GM19351 (cell line): ENCODE results near the gene FAM124A.

Source experiments
- ATAC-seq: cut with Tn5 transposase; IDR thresholded peaks from one replicate; pipeline ENCODE4 v1.9.1; 2021; ENCODE audit warnings: mild to moderate bottlenecking, moderate library complexity; ENCODE audit not compliant: unreplicated experiment

The FAM124A gene

DNA sequence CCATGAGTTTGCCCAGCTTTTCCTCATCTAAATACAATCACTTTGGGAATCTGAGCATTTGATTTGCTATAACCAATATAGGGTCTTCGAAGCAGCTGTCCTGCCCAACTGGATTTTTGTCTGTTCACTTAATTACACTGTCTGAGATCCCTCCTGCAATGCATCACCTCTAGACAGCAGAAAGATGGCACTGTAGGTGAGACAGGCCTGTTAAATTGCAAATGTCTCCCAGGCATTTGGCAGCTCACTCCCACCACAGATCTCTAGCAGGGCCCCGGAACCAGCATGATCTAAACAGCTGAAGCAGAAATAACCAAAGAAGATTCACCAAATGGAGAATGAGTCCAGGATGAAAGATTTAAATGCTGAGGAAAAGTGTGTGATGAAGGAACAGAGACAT lies 75.4 kb downstream of the FAM124A start:
- no peak for ATAC-seq

- no peak for ATAC-seq
These were observed 76.6 kb downstream of the FAM124A start for GRCh38 chr13:51298812-51299211.

- ATAC-seq, result no peak
These were observed 80.9 kb downstream of the FAM124A start for GRCh38 chr13:51303063-51303552.

GRCh38 chr13:51303882-51304281 lies 81.7 kb downstream of the FAM124A start:
- no peak for ATAC-seq

GRCh38 chr13:51305271-51305967 lies 83.2 kb downstream of the FAM124A start:
- ATAC-seq, result no peak

GRCh38 chr13:51308781-51309180 lies 86.6 kb downstream of the FAM124A start:
- ATAC-seq, result no peak

GRCh38 chr13:51311231-51311630 lies 89.0 kb downstream of the FAM124A start:
- no peak for ATAC-seq

- no peak for ATAC-seq
These were observed 89.8 kb downstream of the FAM124A start for GRCh38 chr13:51311957-51312520.

DNA sequence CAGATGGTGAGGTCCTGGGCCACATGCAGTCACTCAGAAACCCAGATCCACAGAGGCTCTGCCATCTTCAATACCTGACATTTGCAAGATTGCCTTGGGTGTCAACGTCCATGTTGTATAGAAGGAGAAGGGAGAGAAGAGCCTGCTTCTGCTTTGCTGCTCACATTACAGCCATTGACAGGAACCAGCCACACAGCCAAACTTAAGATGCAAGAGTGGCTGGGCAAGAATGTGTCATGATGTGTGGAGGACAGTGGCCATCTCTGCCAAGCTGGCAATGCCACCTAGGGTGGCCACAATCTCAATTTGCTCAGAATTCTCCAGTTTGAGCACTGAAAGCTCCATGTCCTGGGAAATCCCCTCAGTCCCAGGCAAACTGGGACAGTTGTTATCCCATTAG lies 91.4 kb downstream of the FAM124A start:
- no peak for ATAC-seq

GRCh38 chr13:51317262-51317661 lies 95.1 kb downstream of the FAM124A start:
- no peak for ATAC-seq

- no peak for ATAC-seq
These were observed 95.8 kb downstream of the FAM124A start for GRCh38 chr13:51318015-51318414.

DNA sequence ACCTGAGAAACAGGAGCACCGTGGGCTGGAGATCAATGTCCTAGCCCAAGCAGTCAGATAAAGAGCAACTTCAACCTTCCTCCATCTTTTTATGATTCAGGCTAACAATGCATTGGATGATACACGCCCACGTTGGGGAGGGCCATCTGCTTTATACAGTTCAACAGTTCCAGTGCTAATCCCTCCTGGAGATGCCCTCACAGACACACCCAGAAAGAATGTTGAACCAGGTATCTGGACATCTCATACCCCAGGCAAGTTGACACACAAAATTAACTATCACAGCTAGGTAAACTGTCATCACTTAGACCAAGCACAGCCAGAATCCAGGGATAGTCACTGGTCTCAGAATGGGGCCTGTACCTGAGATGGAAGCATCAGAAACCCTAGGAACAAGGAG lies 96.7 kb downstream of the FAM124A start:
- ATAC-seq, result no peak

DNA sequence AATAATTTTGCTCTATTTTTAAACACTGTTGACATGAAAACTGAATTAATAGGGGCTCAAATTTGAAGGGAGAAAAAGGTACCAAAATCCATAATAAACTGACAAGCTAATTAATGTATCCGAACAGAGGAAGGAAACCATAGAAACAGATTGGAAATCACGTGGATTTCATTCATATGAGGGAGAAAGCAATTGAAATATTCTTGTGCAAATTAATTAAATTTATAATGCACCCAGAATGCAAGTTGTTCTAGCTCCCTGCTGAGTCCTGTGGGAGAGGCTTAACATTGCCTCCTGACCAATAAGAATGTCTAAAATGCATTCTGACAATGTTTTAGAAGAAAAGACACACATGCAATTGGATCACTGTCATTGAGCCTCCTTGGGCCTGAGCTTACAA lies 99.6 kb downstream of the FAM124A start:
- no peak for ATAC-seq

DNA sequence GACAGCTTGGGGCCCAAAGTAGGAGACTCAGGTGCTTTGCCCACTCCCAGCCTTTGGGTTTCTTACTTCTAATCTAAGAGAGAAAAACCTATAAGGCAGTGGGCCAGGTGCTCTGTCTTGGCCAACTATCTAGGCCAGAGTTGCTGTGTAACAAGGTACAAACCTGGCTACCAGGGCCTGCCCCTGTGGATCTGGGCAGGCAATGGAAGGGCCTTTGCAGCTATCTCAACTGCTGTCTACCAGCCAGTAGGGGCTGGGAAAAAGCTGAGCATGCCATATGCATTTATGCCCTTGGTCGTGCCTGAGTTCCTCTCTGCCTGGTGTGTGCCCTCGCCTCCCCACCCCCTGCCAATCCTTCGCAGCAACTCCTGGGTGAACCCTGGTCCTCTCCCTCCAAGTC lies 100.6 kb downstream of the FAM124A start:
- ATAC-seq, result no peak

DNA sequence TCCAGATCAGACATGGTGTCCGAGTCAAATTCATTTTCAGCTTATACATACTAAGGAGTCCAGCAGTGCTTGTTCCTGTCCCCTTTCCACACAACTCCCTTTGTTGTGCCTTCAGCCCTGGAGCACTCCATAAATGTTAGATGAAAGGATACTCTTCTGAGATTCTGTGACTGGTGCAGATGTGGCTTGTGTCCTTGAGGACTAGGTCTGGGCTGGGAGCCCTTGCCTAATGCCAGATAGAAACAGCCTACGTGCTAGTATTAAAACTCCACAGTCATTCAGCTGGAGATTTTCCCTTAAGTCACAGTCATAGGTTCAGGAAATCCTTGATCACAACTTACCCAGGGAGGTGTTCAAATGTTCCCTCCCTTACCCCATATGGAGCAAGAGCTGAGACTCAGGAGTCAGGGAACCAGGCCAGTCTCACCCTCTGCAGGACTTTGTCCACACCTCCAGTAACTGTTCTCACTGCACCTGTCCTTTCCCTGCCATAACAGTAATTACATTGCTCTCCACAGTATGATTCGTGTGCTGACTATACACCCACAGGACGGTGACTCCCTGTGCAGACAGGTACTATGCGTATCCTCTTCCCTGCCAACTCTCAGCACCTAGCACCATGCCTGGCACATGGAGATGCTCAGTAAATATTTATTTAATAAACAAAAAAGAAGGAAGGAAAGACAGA lies 101.8 kb downstream of the FAM124A start:
- ATAC-seq, result no peak

DNA sequence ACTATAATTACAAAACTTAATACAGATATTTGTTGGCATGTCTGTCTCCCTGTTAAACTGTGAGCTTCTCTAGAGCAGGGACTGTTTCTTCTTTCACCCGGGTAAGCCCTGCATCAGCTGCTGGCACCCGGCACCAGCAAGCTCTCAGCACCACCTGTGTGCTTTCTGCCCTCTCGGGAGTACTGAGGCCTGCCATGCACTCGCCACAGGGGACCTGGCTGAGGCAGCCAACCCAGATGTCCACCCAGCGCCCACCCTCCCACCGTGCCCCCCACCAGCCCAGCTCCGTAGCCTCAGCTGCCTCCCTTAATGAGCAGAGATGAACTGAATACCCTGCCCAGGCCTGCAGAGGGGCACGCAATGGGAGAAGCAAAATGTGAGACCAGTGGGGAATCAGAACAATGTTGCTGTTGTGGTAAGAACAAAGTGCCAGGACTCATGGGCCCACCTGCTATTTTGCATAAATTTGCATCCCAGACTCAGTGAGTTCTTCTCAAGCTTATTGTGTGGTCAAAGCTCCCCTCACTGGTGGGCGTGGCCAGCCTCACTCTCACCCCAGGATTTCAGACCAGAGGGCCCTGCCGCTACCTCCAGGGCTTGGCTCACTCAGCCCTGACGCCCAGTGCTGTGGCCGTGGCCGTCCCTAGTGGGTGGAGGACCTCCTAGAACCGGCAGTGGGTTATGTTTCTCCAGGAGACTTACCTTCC lies 102.7 kb downstream of the FAM124A start:
- peak; percentile 82 for ATAC-seq

DNA sequence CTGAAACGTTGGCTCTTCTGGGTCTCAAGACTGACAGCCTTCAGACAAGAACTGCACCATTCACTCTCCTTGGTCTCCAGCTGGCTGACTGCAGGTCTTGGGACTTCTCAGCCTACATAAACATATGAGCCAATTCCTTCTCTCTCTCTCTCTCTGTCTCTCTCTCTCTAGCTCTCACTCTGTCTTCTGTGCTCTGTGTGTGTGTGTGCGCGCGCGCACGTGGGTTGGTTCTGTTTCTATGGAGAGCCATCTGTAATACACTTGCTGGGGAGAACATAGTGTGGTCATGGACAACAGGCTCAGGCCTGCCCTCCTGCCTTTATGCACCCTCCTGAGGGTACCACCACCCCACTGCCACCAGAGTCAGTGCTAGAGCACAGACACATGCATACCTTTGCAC lies 103.6 kb downstream of the FAM124A start:
- ATAC-seq, result no peak

- ATAC-seq, result no peak
These were observed 104.6 kb downstream of the FAM124A start for GRCh38 chr13:51326777-51327176.

DNA sequence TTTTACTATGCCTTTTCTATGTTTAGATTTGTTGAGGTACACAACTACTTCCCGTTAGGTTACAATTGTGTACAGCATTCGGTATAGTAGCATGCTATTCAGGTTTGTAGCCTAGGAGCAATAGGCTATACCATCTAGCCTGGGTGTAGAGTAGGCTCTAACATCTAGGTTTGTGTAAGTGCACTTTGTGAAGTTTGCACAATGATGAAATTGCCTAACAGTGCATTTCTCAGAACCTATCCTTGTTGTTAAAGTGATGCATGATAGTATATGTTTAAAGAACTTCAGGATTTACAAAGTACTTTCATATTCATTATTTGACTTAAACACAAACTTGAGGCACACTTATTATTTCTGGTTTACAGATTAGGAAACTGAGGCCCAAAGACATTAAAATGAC lies 105.8 kb downstream of the FAM124A start:
- ATAC-seq, result no peak

- no peak for ATAC-seq
These were observed 106.3 kb downstream of the FAM124A start for GRCh38 chr13:51328488-51328887.

DNA sequence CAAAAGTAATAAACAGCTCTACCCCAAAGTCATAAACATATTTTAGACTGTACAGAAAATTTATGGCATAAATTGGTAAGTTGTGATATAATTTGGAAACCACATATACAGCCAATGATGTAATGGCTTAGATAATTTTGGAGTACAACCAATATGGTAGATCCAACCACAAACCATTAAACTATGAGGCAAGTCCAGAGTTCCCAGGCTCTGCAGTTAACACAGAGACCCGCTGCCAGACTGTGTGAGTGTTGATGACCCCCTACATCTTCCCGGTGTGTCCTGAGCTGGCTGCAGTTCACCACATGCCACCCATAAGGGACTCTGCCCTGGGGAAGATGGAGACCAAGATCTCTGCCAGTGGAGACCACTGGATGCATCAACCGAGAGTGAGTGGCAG lies 107.4 kb downstream of the FAM124A start:
- ATAC-seq, result no peak

DNA sequence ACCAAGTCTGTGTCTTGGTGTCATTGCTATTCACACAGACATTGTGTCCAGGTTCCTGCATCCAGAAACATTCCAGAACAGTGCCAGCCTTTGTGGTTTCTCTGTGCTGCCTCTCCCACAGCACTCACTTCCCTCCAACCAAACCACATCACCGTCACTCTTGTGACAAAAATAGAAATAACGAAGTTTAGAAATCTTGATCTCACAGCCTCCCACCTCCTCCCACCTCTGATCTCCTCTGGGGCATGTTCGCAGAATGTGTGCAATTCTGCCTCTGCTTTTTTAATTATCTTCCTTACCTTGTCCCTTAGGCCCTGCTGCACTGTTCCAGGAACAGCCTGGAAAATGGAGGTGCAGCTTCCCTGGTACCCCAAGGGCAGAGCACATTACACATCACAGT lies 108.6 kb downstream of the FAM124A start:
- peak; percentile 59 for ATAC-seq
